NCI-H128 (cell line): ENCODE results near the gene PBX4.
"Not testable (repeated sequence)": the region's sequence is repeated elsewhere in the genome, so short reads cannot be mapped to it uniquely, and the experiment has no call there.

ENCODE experiments used
- DNase-seq: peaks from one replicate; lab custom pipeline; 2025; ENCODE audit not compliant: unreplicated experiment; lab: John Stamatoyannopoulos, UW

The PBX4 gene

GRCh38 chr19:19627621-19628500, 9.4 kb upstream of the PBX4 start, which contains the start of gene LPAR2:
Gene LPAR2, minus strand, starts transcription at chr19:19628220. Its CDS starts 945 bp downstream, at chr19:19627275.
- DNase-seq: peak; percentile 14

DNA sequence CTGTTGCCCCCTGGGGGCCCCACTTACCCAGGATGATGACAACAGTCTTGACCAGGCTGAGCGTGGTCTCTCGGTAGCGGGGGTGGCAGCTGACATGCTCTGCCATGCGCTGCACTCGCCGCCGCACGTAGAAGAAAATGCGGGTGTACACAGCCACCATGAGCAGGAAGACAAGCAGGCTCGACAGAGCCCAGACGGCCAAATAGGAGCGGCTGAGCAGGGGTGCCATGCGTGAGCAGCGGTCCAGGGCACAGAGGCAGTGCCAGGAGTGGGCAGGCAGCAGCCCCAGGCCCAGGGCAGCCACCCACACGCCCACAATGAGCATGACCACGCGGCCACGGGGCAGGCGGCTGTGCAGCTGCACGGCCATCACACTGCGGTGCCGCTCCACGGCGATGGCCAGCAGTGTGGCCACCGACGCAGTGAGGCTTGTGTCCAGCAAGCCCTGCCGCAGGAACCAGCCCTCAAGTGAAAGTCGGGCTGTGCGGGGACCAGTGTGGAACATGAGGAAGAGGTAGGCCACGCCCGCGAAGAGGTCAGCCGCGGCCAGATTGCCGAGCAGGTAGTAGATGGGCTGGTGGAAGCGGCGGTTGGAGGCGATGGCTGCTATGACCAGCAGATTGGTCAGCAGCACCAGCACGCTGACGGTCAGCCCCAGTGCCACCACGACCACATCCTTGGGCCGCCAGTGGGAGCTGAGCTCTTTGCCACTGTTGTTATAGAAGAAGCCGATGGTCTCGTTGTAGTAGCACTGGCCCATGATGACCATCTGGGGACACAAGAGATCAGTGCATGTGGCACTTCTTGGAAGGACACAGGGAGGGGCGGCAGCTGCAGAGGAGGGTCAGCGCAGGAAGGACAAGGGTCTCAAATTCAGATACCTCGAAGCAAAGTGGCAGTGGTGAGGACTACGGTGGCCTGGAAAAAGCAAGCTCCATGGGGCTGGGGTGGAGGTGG, 8.3 kb upstream of the PBX4 start:
- no peak for DNase-seq

- no peak for DNase-seq
Measured at GRCh38 chr19:19624032-19624570, 5.6 kb upstream of the PBX4 start.

DNA sequence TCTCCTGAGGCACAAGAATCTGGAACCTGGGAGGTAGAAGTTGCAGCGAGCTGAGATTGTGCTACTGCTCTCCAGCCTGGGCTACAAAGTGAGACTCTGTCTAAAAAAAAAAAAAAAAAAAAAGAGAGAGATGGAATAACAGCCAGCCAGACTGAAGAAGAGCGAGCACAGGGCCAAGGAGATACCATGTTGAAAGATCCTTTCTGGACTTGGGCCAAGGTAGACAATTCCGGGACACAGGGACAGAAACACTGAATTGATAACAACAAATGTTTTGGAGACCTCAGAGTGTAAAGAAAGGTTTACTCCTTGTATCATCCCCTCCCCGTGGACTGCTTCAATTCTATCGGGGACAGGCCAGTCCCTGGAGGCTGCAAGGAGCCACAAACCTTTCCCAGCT, 4.9 kb upstream of the PBX4 start:
- no peak for DNase-seq

DNA sequence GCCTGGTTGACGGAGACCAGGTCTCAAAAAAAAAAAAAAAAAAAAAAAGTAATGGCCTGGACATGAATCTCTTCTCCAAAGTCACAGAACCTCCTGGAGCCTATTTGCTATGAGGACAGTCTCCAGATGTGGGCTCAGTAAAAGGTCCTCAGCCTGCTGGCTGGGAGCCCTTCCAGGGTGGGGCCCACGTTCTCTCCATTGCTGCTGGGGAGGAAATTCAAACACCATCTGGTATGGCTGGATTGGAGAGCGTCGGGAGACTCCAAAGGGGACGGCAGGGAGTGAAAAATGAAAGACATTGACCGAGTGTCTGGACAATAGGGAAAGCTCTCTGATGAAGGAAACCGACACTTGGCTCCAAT, 1.3 kb upstream of the PBX4 start:
- DNase-seq: no peak

DNA sequence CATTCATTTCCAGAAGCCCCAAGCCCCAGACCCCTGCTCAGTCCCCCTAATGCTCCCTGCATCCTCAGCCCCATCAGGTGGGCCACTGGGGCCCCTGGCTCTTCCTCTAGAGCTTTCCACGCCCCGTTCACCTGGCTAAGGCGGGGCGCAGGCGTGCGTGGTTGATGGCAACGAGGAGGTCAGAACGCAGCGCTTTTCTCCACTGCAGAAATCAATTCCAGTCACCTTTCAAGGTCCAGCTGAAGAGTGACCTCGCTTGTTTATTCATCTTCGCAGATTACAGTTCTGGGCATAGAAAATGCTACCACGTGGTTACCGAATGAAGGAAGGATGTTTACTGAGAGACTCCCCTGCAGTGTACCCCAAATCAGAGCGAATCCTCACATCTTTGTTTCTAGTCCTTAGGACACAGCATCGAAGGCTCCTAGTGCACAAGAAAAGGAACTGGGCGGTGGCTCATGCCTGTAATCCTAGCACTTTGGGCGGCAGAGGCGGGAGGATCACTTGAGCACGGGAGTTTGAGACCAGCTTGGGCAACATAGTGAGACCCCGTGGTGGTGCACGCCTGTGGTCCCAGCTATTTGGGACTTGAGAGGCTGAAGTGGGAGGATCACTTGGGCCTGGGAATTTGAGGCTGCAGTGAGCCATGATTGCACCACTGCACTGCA, 828 bp upstream of the PBX4 start:
- DNase-seq: no peak

DNA sequence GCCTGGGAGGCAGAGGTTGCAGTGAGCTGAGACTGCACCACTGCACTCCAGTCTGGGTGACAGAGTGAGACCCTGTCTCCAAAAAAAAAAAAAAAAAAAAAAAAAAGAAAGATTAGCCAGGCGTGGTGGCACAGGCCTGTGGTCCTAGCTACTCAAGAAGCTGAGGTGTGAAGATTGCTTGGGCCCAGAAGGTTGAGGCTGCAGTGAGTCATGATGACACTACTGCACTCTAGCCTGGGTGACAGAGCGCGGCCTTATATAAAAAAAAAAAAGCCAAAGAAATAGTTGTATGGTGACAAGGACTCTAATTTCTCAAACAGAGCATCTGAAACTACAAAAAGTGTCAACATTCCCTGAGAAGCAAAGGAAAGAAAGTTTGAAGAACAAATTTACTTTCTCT, 3.4 kb downstream of the PBX4 start:
- DNase-seq: no peak

GRCh38 chr19:19613506-19613905, 5.0 kb downstream of the PBX4 start:
- DNase-seq: no peak

DNA sequence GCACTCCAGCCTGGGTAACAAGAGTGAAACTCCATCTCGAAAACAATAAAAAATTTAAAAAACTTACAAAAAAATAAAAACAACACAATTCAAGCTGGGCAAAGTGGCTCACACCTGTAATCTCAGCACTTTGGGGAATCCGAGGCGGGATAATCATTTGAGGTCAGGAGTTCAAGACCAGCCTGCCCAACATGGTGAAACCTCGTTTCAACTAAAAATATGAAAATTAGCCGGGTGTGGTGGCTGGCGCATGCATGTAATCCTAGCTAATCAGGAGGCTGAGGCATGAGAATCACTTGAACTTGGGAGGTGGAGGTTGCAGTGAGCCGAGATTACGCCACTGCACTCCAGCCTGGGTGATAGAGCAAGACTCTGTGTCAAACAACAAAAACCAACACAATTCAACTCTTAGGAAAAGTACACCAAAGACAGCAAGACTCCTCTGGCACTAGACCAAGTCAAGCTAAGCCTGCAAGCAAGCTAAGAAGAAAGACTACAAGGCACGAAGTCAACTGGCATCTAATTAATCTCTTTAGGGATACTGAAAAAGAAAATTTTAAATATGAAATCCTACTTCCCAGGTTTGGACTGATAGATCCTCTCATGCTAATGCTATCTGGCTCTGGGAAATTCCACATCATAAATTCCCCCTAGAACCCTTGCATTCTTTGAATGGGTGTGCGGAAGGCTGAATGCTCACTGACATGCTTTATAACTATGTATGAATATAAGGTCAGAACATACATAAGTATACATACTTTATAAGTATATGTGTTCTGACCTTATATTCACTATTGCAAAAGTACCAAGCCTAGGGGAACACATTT, 7.9 kb downstream of the PBX4 start:
- no peak for DNase-seq

- not testable (repeated sequence) for DNase-seq
Measured at GRCh38 chr19:19606686-19607085, 11.8 kb downstream of the PBX4 start.

GRCh38 chr19:19606021-19606420, 12.5 kb downstream of the PBX4 start:
- DNase-seq: no peak

- no peak for DNase-seq
Measured at GRCh38 chr19:19602713-19603324, 15.7 kb downstream of the PBX4 start.

DNA sequence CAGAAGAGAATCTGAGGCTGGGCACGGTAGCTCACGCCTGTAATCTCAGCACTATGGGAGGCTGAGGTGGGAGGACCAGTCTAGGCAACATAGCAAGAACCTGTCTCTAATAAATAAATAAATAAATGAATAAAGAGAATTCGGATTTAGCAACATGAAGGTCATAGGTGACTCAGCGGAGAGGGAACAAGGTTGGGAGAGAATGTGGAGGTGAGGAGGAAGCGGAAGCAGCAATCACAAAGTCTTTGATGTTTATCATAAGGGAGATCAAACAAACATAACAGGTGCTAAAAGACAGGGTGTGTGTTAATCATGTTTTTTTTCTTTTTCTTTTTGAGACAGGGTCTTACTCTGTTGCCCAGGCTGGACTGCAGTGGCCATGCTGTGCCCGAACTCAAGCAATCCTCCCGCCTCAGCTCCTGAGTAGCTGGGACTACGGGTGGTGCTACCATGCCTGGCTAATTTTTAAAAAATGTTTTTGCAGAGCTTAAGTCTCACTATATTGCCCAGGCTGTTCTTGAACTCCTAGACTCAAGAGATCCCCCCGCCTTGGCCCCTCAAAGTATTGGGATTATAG, 16.3 kb downstream of the PBX4 start:
- no peak for DNase-seq

DNA sequence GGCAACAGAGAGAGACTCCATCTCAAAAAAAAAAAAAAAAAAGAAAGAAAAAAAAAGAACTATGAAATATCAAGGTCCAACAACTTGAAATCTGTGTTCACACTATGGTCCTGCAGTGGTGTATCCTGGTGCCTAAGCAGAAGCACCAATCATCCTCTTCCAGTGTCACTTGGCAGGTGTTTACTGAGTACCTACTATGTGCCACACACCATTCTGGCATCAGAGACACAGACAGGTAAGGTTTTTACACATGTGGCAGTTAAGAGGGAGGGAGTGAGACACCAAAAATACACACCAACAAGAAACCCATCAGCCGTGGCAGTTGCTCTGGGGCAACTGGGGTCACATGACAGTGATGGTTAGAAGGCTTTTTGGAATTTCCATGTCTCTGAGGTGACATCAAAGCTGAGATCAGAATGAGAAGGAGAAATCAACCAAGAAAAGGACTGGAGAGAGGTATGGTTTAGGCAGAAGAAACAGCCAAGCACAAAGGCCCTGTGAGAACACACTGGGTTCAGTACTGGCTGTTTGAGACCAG, 17.6 kb downstream of the PBX4 start:
- DNase-seq: no peak

GRCh38 chr19:19598728-19599451, 19.6 kb downstream of the PBX4 start:
- DNase-seq: not testable (repeated sequence)

- no peak for DNase-seq
Measured at GRCh38 chr19:19597809-19598306, 20.6 kb downstream of the PBX4 start.

- DNase-seq: no peak
Measured at GRCh38 chr19:19595171-19595701, 23.3 kb downstream of the PBX4 start.

GRCh38 chr19:19594381-19594780, 24.1 kb downstream of the PBX4 start:
- no peak for DNase-seq
